ENCODE data around the gene FOXP1. TPM values are rescaled to one million over a fixed set of nuclear protein-coding genes. Genes with fewer than 3 reads are reported as not detected.

FOXP1 gene
- total and polyA plus RNA-seq, 8 donors, result 12.3 to 215 (median 117) TPM

- Histone ChIP-seq H3K9me3 (no peaks in the 10 kb centered on the region), H3K36me3 (no peaks in the 10 kb centered on the region), H3K27ac (no peak overlapping the region), H3K4me3 (no peak overlapping the region), H3K4me1 (no peaks in the 10 kb centered on the region), H3K27me3 (no peaks in the 10 kb centered on the region)
- no peak for TF ChIP-seq EP300 (IDR thresholded peaks at IDR 0.05)
- no peak for TF ChIP-seq POLR2A (IDR thresholded peaks at IDR 0.05)
- intact Hi-C loops (cut with DNase I; ENCODE audit: low total_unique reads), result no loop called here
- no peak for DNase-seq
- WGBS, 5 donors, result 92 to 94% (median 93%) methylated on average over 7 of the region's 7 CpGs
Observed at GRCh38 chr3:71294919-71295318, 288.6 kb downstream of the FOXP1 start.

- Histone ChIP-seq H3K27ac (no peak overlapping the region), H3K9me3 (no peaks in the 10 kb centered on the region), H3K27me3 (no peaks in the 10 kb centered on the region), H3K4me1 (no peaks in the 10 kb centered on the region), H3K36me3 (no peaks in the 10 kb centered on the region), H3K4me3 (no peak overlapping the region)
- intact Hi-C loops (cut with DNase I; ENCODE audit: low total_unique reads), result no loop called here
- WGBS, 5 donors, result 91 to 98% (median 96%) methylated on average over 2 of the region's 2 CpGs
- no peak for DNase-seq
- no peak for TF ChIP-seq POLR2A (IDR thresholded peaks at IDR 0.05)
- no peak for TF ChIP-seq CTCF (IDR thresholded peaks at IDR 0.05)
- no peak for TF ChIP-seq EP300 (IDR thresholded peaks at IDR 0.05)
- no peak for TF ChIP-seq POLR2AphosphoS5 (IDR thresholded peaks at IDR 0.05)
Observed at GRCh38 chr3:71290301-71290700, 293.2 kb downstream of the FOXP1 start.

GRCh38 chr3:71288269-71288930, 295.1 kb downstream of the FOXP1 start:
- Histone ChIP-seq H3K4me1 (no peaks in the 10 kb centered on the region), H3K9me3 (no peaks in the 10 kb centered on the region), H3K36me3 (no peaks in the 10 kb centered on the region), H3K27me3 (no peaks in the 10 kb centered on the region), H3K27ac (no peak overlapping the region), H3K4me3 (no peak overlapping the region)
- intact Hi-C loops (cut with DNase I; ENCODE audit: low total_unique reads), result no loop called here
- WGBS, 5 donors, result 75 to 86% (median 78%) methylated on average over 4 of the region's 4 CpGs
- DNase-seq, result no peak
- TF ChIP-seq POLR2A (IDR thresholded peaks at IDR 0.05) (no peak), CTCF (IDR thresholded peaks at IDR 0.05) (no peak), EP300 (IDR thresholded peaks at IDR 0.05) (no peak), POLR2AphosphoS5 (IDR thresholded peaks at IDR 0.05) (no peak)

GRCh38 chr3:71285086-71285485, 298.4 kb downstream of the FOXP1 start:
- 92 to 96% (median 96%) methylated on average over 5 of the region's 5 CpGs for WGBS, 5 donors
- Histone ChIP-seq H3K27me3 (no peaks in the 10 kb centered on the region), H3K4me3 (no peak overlapping the region), H3K27ac (no peak overlapping the region), H3K4me1 (no peaks in the 10 kb centered on the region), H3K36me3 (no peaks in the 10 kb centered on the region), H3K9me3 (no peaks in the 10 kb centered on the region)
- TF ChIP-seq EP300 (IDR thresholded peaks at IDR 0.05) (no peak), POLR2AphosphoS5 (IDR thresholded peaks at IDR 0.05) (no peak), POLR2A (IDR thresholded peaks at IDR 0.05) (no peak), CTCF (IDR thresholded peaks at IDR 0.05) (no peak)
- intact Hi-C loops (cut with DNase I; ENCODE audit: low total_unique reads), result no loop called here
- no peak for DNase-seq

- intact Hi-C loops (cut with DNase I; ENCODE audit: low total_unique reads), result no loop called here
- TF ChIP-seq POLR2AphosphoS5 (IDR thresholded peaks at IDR 0.05) (no peak), EP300 (IDR thresholded peaks at IDR 0.05) (no peak), CTCF (IDR thresholded peaks at IDR 0.05) (no peak), POLR2A (IDR thresholded peaks at IDR 0.05) (no peak)
- Histone ChIP-seq H3K9me3 (no peaks in the 10 kb centered on the region), H3K36me3 (no peaks in the 10 kb centered on the region), H3K27me3 (no peaks in the 10 kb centered on the region), H3K4me1 (no peaks in the 10 kb centered on the region), H3K27ac (no peak overlapping the region), H3K4me3 (no peak overlapping the region)
- WGBS, 5 donors, result 89 to 100% (median 95%) methylated on average over 2 of the region's 2 CpGs
- no peak for DNase-seq
Observed at GRCh38 chr3:71282976-71283375, 300.6 kb downstream of the FOXP1 start.
